GM18873 (cell line): ENCODE measurements around the gene CAPG.
A peak's percentile ranks its signal among the peaks of the same experiment; 100 is the strongest.
"Not testable (repeated sequence)": the region's sequence is repeated elsewhere in the genome, so short reads cannot be mapped to it uniquely, and the experiment has no call there.

ENCODE experiments used
- ATAC-seq: cut with Tn5 transposase; IDR thresholded peaks from one replicate; pipeline ENCODE4 v1.9.1; 2021; ENCODE audit warnings: mild to moderate bottlenecking, moderate library complexity, moderate number of reproducible peaks; ENCODE audit not compliant: unreplicated experiment, low FRiP score

CAPG gene

GRCh38 chr2:85421260-85422071, 11.3 kb upstream of the CAPG start:
- no peak for ATAC-seq

GRCh38 chr2:85420536-85421259, 10.5 kb upstream of the CAPG start:
- ATAC-seq, result peak; percentile 75

GRCh38 chr2:85419009-85419675, 9.0 kb upstream of the CAPG start:
- ATAC-seq, result no peak

GRCh38 chr2:85418132-85419008, 8.2 kb upstream of the CAPG start, which contains the start of gene SH2D6:
TSS of gene SH2D6 (plus strand) at chr2:85418714. CDS start at chr2:85429466, 10,752 bp downstream.
- peak; percentile 54 for ATAC-seq

- no peak for ATAC-seq
Measured at GRCh38 chr2:85415980-85416650, 5.9 kb upstream of the CAPG start.

- ATAC-seq, result no peak
Measured at GRCh38 chr2:85414761-85415553, 4.8 kb upstream of the CAPG start.

- ATAC-seq, result not testable (repeated sequence)
Measured at GRCh38 chr2:85414421-85414759, 4.2 kb upstream of the CAPG start.

GRCh38 chr2:85413592-85414420, 3.6 kb upstream of the CAPG start:
- ATAC-seq, result no peak

- ATAC-seq, result no peak
Measured at GRCh38 chr2:85411405-85411748, 1.2 kb upstream of the CAPG start.

- no peak for ATAC-seq
Measured at GRCh38 chr2:85410584-85411404, 628 bp upstream of the CAPG start.

- peak; percentile 66 for ATAC-seq
Measured at GRCh38 chr2:85405201-85406059, 4.7 kb downstream of the CAPG start.

- ATAC-seq, result no peak
Measured at GRCh38 chr2:85401844-85402243, 8.3 kb downstream of the CAPG start.

- no peak for ATAC-seq
Measured at GRCh38 chr2:85401464-85401805, 8.7 kb downstream of the CAPG start.

GRCh38 chr2:85400541-85401463, 9.4 kb downstream of the CAPG start:
- ATAC-seq, result no peak

GRCh38 chr2:85400023-85400422, 10.1 kb downstream of the CAPG start:
- no peak for ATAC-seq

GRCh38 chr2:85399183-85399455, 11.0 kb downstream of the CAPG start:
- ATAC-seq, result no peak
